GM23338 (cell line): ENCODE data around the gene KIF2C. TPM values are rescaled to one million over a fixed set of nuclear protein-coding genes. Genes with fewer than 3 reads are reported as not detected.

Source experiments
- ATAC-seq: fragments of 200-7000 bp; cut with Tn5 transposase; 3 replicates; pipeline ENCODE4 v1.9.1; 2020
- DNase-seq: peaks from one replicate; pipeline ENCODE4 v3.0.0-alpha.2; 2015; ENCODE audit warnings: low spot score
- H2AFZ ChIP-seq: fragments of 200-600 bp; sonication (generic); 2 replicates; pipeline ENCODE4 v1.8.0; 2016; ENCODE audit warnings: antibody characterized with exemption, mild to moderate bottlenecking, moderate library complexity
- H3F3A ChIP-seq: fragments of 200-600 bp; sonication (generic); replicated peaks from 2 replicates; pipeline ENCODE4 v1.8.0; 2017; ENCODE audit warnings: antibody characterized with exemption, mixed run types, low read depth
- H3K27ac ChIP-seq: fragments of 200-600 bp; sonication (generic); 2 replicates; pipeline ENCODE4 v1.6.1; 2016; ENCODE audit warnings: low read depth
- H3K27me3 ChIP-seq: fragments of 200-600 bp; sonication (generic); 2 replicates; pipeline ENCODE4 v1.8.0; 2016; ENCODE audit warnings: mild to moderate bottlenecking, mixed run types, moderate library complexity; ENCODE audit not compliant: insufficient read depth
- H3K36me3 ChIP-seq: fragments of 200-600 bp; sonication (generic); 2 replicates; pipeline ENCODE4 v1.8.0; 2016; ENCODE audit warnings: mild to moderate bottlenecking; ENCODE audit not compliant: insufficient read depth
- H3K4me1 ChIP-seq: fragments of 200-600 bp; sonication (generic); 2 replicates; pipeline ENCODE4 v1.8.0; 2016; ENCODE audit warnings: mild to moderate bottlenecking, moderate library complexity; ENCODE audit not compliant: insufficient read depth
- H3K4me2 ChIP-seq: fragments of 200-600 bp; sonication (generic); 2 replicates; pipeline ENCODE4 v1.7.1; 2017; ENCODE audit warnings: mixed run types
- H3K4me3 ChIP-seq: fragments of 200-600 bp; sonication (generic); 2 replicates; pipeline ENCODE4 v1.6.1; 2016; ENCODE audit warnings: mixed run types
- H3K79me2 ChIP-seq: fragments of 200-600 bp; sonication (generic); replicated peaks from 2 replicates; pipeline ENCODE4 v1.8.0; 2017; ENCODE audit warnings: mild to moderate bottlenecking; ENCODE audit not compliant: insufficient read depth
- H3K9me2 ChIP-seq: fragments of 200-600 bp; sonication (generic); 2 replicates; pipeline ENCODE4 v1.8.0; 2017; ENCODE audit not compliant: insufficient read depth
- H4K20me1 ChIP-seq: fragments of 200-600 bp; sonication (generic); replicated peaks from 2 replicates; pipeline ENCODE4 v1.8.0; 2017; ENCODE audit warnings: mild to moderate bottlenecking; ENCODE audit not compliant: insufficient read depth
- H3K27ac Mint-ChIP-seq: 2 replicates; pipeline ENCODE4 v1.8.0; 2020; ENCODE audit warnings: inconsistent platforms, mild to moderate bottlenecking, moderate library complexity, mixed read lengths
- H3K27me3 Mint-ChIP-seq: 3 replicates; pipeline ENCODE4 v1.8.0; 2022; ENCODE audit warnings: low read depth, mild to moderate bottlenecking, moderate library complexity, mixed read lengths, inconsistent platforms; ENCODE audit not compliant: insufficient read depth, poor library complexity
- H3K36me3 Mint-ChIP-seq: 3 replicates; pipeline ENCODE4 v1.8.0; 2021; ENCODE audit warnings: low read depth, mild to moderate bottlenecking, inconsistent platforms, moderate library complexity, mixed read lengths
- H3K4me1 Mint-ChIP-seq: 3 replicates; pipeline ENCODE4 v1.8.0; 2020; ENCODE audit warnings: mild to moderate bottlenecking, inconsistent platforms, mixed read lengths
- H3K4me3 Mint-ChIP-seq: 3 replicates; pipeline ENCODE4 v1.8.0; 2021; ENCODE audit warnings: moderate library complexity, mild to moderate bottlenecking, inconsistent platforms, mixed read lengths
- H3K9me3 Mint-ChIP-seq: 3 replicates; pipeline ENCODE4 v1.8.0; 2020; ENCODE audit warnings: moderate library complexity, mild to moderate bottlenecking, inconsistent platforms, mixed read lengths
- CTCF ChIP-seq, 2 experiments: fragments of 200-600 bp in 1 of 2; sonication (generic) in 1 of 2; conservative IDR thresholded peaks; 2 replicates each; pipeline versions ENCODE4 v1.5.1 to v1.6.1; 2016 to 2017; ENCODE audit warnings: antibody characterized with exemption in 2 of 2, low read depth in 2 of 2, mild to moderate bottlenecking in 2 of 2, moderate library complexity in 1 of 2
- ETS1 ChIP-seq: IDR thresholded peaks from 2 replicates; pipeline ENCODE4 v1.6.1; 2016; ENCODE audit warnings: antibody characterized with exemption
- EZH2 ChIP-seq: fragments of 200-600 bp; sonication (generic); IDR thresholded peaks from one replicate; pipeline ENCODE4 v1.8.0; 2017; ENCODE audit warnings: antibody characterized with exemption, mild to moderate bottlenecking, low read depth; ENCODE audit not compliant: unreplicated experiment
- EZH2phosphoT487 ChIP-seq: fragments of 200-600 bp; sonication (generic); IDR thresholded peaks from one replicate; pipeline ENCODE4 v1.8.1; 2018; ENCODE audit warnings: antibody characterized with exemption; ENCODE audit not compliant: unreplicated experiment
- JUNB ChIP-seq: IDR thresholded peaks from one replicate; pipeline ENCODE4 v1.6.1; 2016; ENCODE audit warnings: antibody characterized with exemption; ENCODE audit not compliant: unreplicated experiment
- NANOG ChIP-seq: IDR thresholded peaks from 2 replicates; pipeline ENCODE4 v1.6.1; 2016; ENCODE audit warnings: antibody characterized with exemption, borderline replicate concordance
- STAT1 ChIP-seq: IDR thresholded peaks from one replicate; pipeline ENCODE4 v1.6.1; 2016; ENCODE audit warnings: antibody characterized with exemption; ENCODE audit not compliant: unreplicated experiment
- ZNF462 ChIP-seq: fragments of 250-450 bp; sonication (Bioruptor Pico); IDR thresholded peaks from 2 replicates; pipeline ENCODE4 v1.5.0; 2020; ENCODE audit warnings: mild to moderate bottlenecking, moderate library complexity
- polyA plus RNA-seq: library from polyadenylated mRNA; unstranded; fragments of >200 nt; fragmentation: Nextera tagmentation; extraction: Ambion mirVana; gene quantifications from 2 replicates; pipeline ENCODE4 v1.2.1, GENCODE V29; 2016
- total RNA-seq: library from RNA; depleted of rRNA; stranded (reverse); fragments of >200 nt; shearing (Covaris generic); gene quantifications from 2 replicates; pipeline ENCODE4 v1.2.3, GENCODE V29; 2014

KIF2C gene
- total and polyA plus RNA-seq, 2 experiments from 2014 or later, result 38.0 to 62.9 TPM

GRCh38 chr1:44720281-44720680 is 19.4 kb upstream of the KIF2C start:
- H3K4me3 ChIP-seq, result no peak overlapping the region
- ATAC-seq, result no peak
- H3K4me1 ChIP-seq, result no peaks in the 10 kb centered on the region
- no peak for TF ChIP-seq ETS1
- no peak for TF ChIP-seq EZH2
- no peak for TF ChIP-seq EZH2phosphoT487
- no peak for TF ChIP-seq STAT1
- TF ChIP-seq ZNF462, result no peak
- no peak for TF ChIP-seq JUNB
- no peak for TF ChIP-seq CTCF (conservative IDR thresholded peaks at IDR 0.05; ENCODE audit: low read depth in 2 of 2)
- no peak for TF ChIP-seq NANOG
- H3K4me2 ChIP-seq, result no peak overlapping the region
- no peak overlapping the region for H3K27ac ChIP-seq
- Mint-ChIP-seq H3K9me3 (no peaks in the 10 kb centered on the region; the same call in 2 of the 3 replicates), H3K27ac (no peak overlapping the region), H3K4me3 (no peak overlapping the region), H3K27me3 (peaks cover 12% of the 10 kb centered on the region), H3K4me1 (no peaks in the 10 kb centered on the region; the same call in 2 of the 3 replicates), H3K36me3 (no peaks in the 10 kb centered on the region)
- H3K79me2 ChIP-seq, result no peaks in the 10 kb centered on the region
- no peak for DNase-seq
- H2AFZ ChIP-seq, result no peak overlapping the region
- no peaks in the 10 kb centered on the region for H3K27me3 ChIP-seq
- no peaks in the 10 kb centered on the region for H3K9me2 ChIP-seq
- H4K20me1 ChIP-seq, result no peaks in the 10 kb centered on the region
- no peaks in the 10 kb centered on the region for H3K36me3 ChIP-seq
- H3F3A ChIP-seq, result 0 out of 2 replicates have a peak, but pooled peaks cover 3% of the 10 kb centered on the region
